Fibroblast of lung (primary cell): ENCODE results near the gene RPS16. TPM values are rescaled to one million over a fixed set of nuclear protein-coding genes. Genes with fewer than 3 reads are reported as not detected.

Experiments
- DNase-seq, 2 donors: peaks; one replicate each; pipeline versions ENCODE4 v3.0.0 to v3.0.0-alpha.2; 2010; ENCODE audit warnings: low read depth in 2 of 2
- H2AFZ ChIP-seq: 2 replicates; pipeline ENCODE4 v1.5.1; 2012; ENCODE audit warnings: low read length, control low read depth, inconsistent platforms
- H3K27ac ChIP-seq: 2 replicates; pipeline ENCODE4 v1.5.1; 2011; ENCODE audit warnings: low read length, control low read depth; ENCODE audit not compliant: insufficient read depth
- H3K27me3 ChIP-seq: 2 replicates; pipeline ENCODE4 v1.5.1; 2011; ENCODE audit warnings: mild to moderate bottlenecking, low read length; ENCODE audit not compliant: control insufficient read depth, insufficient read depth
- H3K36me3 ChIP-seq: 2 replicates; pipeline ENCODE4 v1.5.1; 2011; ENCODE audit warnings: low read length; ENCODE audit not compliant: control insufficient read depth, insufficient read depth
- H3K4me1 ChIP-seq: 2 replicates; pipeline ENCODE4 v1.5.1; 2011; ENCODE audit warnings: low read length; ENCODE audit not compliant: control insufficient read depth, insufficient read depth; ENCODE audit errors: extremely low read depth
- H3K4me2 ChIP-seq: 2 replicates; pipeline ENCODE4 v1.5.1; 2011; ENCODE audit warnings: low read length, control low read depth; ENCODE audit not compliant: insufficient read depth; ENCODE audit errors: extremely low read depth
- H3K4me3 ChIP-seq, 4 experiments: fragments of 200-600 bp in 1 of 4; sonication (generic) in 1 of 4; replicated peaks in 1 of 4; 2 replicates each; pipeline ENCODE4 v1.5.1; 2011 to 2016; ENCODE audit warnings: low read length in 4 of 4, low read depth in 3 of 4, mild to moderate bottlenecking in 3 of 4, control low read depth in 2 of 4, inconsistent platforms in 1 of 4, mixed read lengths in 1 of 4; ENCODE audit not compliant: insufficient read depth in 1 of 4; ENCODE audit errors: control extremely low read depth in 1 of 4
- H3K79me2 ChIP-seq: 2 replicates; pipeline ENCODE4 v1.5.1; 2012; ENCODE audit warnings: mild to moderate bottlenecking, low read length, inconsistent platforms; ENCODE audit not compliant: control insufficient read depth, insufficient read depth
- H3K9ac ChIP-seq: 2 replicates; pipeline ENCODE4 v1.5.1; 2011; ENCODE audit warnings: mild to moderate bottlenecking, low read length, control low read depth; ENCODE audit not compliant: insufficient read depth
- H3K9me3 ChIP-seq: 2 replicates; pipeline ENCODE4 v1.5.1; 2012; ENCODE audit warnings: low read depth, low read length; ENCODE audit not compliant: control insufficient read depth, insufficient read depth
- H4K20me1 ChIP-seq: 2 replicates; pipeline ENCODE4 v1.5.1; 2011; ENCODE audit warnings: low read length; ENCODE audit not compliant: control insufficient read depth, insufficient read depth; ENCODE audit errors: extremely low read depth
- CTCF ChIP-seq, 2 donors: IDR thresholded peaks in 1 of 2; conservative IDR thresholded peaks in 1 of 2; 1 replicate in 1 of 2; 2 replicates in 1 of 2; pipeline ENCODE4 v1.5.1; 2011 to 2012; ENCODE audit warnings: low read length in 2 of 2, control low read depth in 1 of 2, inconsistent platforms in 1 of 2, low read depth in 1 of 2, mild to moderate bottlenecking in 1 of 2
- EZH2 ChIP-seq: IDR thresholded peaks from 2 replicates; pipeline ENCODE4 v1.5.1; 2012; ENCODE audit warnings: low read length, control low read depth, mild to moderate bottlenecking; ENCODE audit errors: missing control alignments
- polyA plus RNA-seq, 2 donors: library from polyadenylated mRNA; depleted of rRNA in 1 of 2; stranded (reverse) in 1 of 2; unstranded in 1 of 2; fragments of >200 nt; gene quantifications; 2 replicates each; pipeline ENCODE4 v1.2.1, GENCODE V29; 2011 to 2012; ENCODE audit warnings: missing spikeins in 1 of 2
- total RNA-seq: library from RNA; depleted of rRNA; stranded (reverse); fragments of >200 nt; gene quantifications from 2 replicates; pipeline ENCODE4 v1.2.1, GENCODE V29; 2014

RPS16 gene
- total and polyA plus RNA-seq, 2 donors (not counting 1 experiment from before 2014, with no cell fraction given) = 149 to 1,704 TPM

DNA sequence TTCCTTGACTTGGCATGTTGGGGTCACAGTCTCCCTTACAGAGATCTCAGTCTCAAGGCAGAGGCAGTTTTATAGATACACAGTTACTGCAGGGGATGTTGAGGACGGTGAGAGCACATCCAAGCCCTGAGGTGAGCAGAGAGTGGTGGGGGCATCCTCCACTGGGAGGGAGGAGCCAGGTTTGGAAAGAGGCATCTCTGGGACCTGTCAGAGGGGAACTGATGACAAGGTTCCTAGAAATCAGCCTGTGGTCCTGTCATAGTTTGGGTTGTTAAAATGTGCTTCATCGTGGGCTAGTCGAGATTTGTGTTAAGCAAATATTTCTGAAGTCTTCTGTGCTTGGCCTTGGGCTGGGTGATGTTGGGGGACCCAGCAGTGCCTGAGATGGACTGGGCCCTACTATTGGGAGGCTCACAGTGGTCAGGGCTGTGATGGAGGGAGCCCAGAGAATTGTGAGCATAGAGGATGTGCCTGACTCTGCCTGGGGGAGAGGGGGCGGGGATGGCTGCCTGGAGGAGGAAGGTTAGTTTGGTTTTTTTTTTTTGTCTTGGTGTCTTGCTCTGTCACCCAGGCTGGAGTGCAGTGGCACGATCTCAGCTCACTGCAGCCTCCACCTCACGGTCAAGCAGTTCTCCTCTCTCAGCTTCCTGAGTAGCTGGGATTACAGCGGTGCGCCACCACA is 13.5 kb upstream of the RPS16 start:
- Histone ChIP-seq H3K9me3 (no peaks in the 10 kb centered on the region), H4K20me1 (no peaks in the 10 kb centered on the region), H3K27ac (no peak overlapping the region), H3K36me3 (peaks cover 11% of the 10 kb centered on the region), H3K4me2 (no peak overlapping the region), H3K4me3 (no peak overlapping the region), H2AFZ (no peak overlapping the region), H3K4me1 (peaks cover 13% of the 10 kb centered on the region), H3K79me2 (peaks cover 83% of the 10 kb centered on the region), H3K27me3 (no peaks in the 10 kb centered on the region), H3K9ac (no peak overlapping the region)
- no peak for DNase-seq
- TF ChIP-seq EZH2 (no peak), CTCF (conservative IDR thresholded peaks at IDR 0.05 in 1 of 2, IDR thresholded peaks at IDR 0.05 in 1 of 2; ENCODE audit: low read depth in 1 of 2, low read length in 2 of 2) (no peak)

DNA sequence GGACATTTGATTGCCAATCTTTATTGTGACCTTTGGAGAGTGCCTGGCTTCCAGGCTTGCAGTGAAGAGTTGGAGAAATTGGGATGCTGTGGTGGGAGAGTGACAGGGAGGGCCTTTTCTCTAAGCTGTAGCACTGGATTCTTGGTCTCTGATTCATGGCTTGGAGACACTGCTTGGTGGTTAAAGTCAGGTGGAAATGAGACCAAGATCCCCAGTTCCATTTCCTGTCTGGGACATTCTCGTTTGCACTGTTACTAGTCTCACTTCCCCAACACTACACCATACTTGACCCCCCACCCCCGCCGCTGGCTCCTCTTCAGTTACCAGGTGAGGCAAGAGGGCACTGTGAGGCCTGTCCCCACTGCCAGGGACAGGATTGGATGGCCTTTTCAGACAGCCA is 12.5 kb upstream of the RPS16 start:
- no peaks in the 10 kb centered on the region for H3K27me3 ChIP-seq
- H3K36me3 ChIP-seq = peaks cover 10% of the 10 kb centered on the region
- H3K27ac ChIP-seq = peak overlapping the region; percentile 41
- peak in 1 of 2 donors; percentile 68 for DNase-seq
- no peak overlapping the region for H2AFZ ChIP-seq
- no peaks in the 10 kb centered on the region for H4K20me1 ChIP-seq
- H3K4me1 ChIP-seq = peaks cover 13% of the 10 kb centered on the region
- no peaks in the 10 kb centered on the region for H3K9me3 ChIP-seq
- H3K9ac ChIP-seq = no peak overlapping the region
- H3K4me3 ChIP-seq = no peak overlapping the region
- H3K4me2 ChIP-seq = no peak overlapping the region
- TF ChIP-seq EZH2 (no peak), CTCF (conservative IDR thresholded peaks at IDR 0.05 in 1 of 2, IDR thresholded peaks at IDR 0.05 in 1 of 2; ENCODE audit: low read depth in 1 of 2, low read length in 2 of 2) (no peak)
- H3K79me2 ChIP-seq = peaks cover 83% of the 10 kb centered on the region

DNA sequence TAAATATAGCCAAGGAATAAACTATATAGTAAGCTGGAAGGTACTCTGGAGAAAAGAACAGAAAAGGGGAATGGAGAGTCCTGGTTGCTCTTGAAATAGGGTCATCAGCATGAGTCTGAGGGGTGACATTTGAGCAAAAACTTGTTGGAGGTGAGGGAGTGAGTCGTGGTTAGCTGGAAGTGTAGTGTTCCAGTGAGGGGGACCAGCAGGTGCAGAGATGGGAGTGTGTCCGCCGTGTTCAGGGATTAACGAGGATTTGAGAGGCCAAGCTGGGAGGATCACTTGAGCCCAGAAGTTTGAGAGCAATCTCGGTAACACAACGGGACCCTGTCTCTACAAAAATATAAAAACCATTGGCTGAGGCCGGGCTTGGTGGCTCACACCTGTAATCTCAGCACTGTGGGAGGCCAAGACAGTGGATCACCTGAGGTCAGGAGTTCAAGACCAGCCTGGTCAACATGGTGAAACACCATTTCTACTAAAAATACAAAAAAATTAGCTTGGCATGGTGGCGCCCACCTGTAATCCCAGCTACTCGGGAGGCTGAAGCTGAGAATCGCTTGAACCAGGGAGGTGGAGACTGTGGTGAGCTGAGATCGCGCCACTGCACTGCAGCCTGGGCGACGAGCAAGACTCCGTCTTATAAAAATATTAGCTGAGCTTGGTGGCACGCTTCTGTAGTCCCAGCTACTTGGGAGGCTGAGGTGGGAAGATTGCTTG is 10.8 kb upstream of the RPS16 start:
- Histone ChIP-seq H4K20me1 (no peaks in the 10 kb centered on the region), H3K27me3 (no peaks in the 10 kb centered on the region), H2AFZ (no peak overlapping the region), H3K4me3 (peak overlapping the region; percentile 51 to 99 (median 79)), H3K79me2 (peaks cover 67% of the 10 kb centered on the region), H3K9ac (no peak overlapping the region), H3K4me2 (peak overlapping the region; percentile 88), H3K27ac (peak overlapping the region; percentile 88), H3K4me1 (peaks cover 13% of the 10 kb centered on the region), H3K9me3 (no peaks in the 10 kb centered on the region), H3K36me3 (peaks cover 4% of the 10 kb centered on the region)
- DNase-seq = no peak
- no peak for TF ChIP-seq EZH2
- no peak for TF ChIP-seq CTCF (conservative IDR thresholded peaks at IDR 0.05 in 1 of 2, IDR thresholded peaks at IDR 0.05 in 1 of 2; ENCODE audit: low read depth in 1 of 2, low read length in 2 of 2)
